HUES48 (cell line): Measurements from ENCODE around the gene SLC39A13.

Experiments
- H3K27ac ChIP-seq: one replicate; pipeline ENCODE4 v1.7.0; 2013; ENCODE audit warnings: low read depth, low read length, inconsistent platforms
- H3K27me3 ChIP-seq: 2 replicates; pipeline ENCODE4 v1.6.1; 2013; ENCODE audit warnings: mild to moderate bottlenecking, low read length; ENCODE audit not compliant: control insufficient read depth, insufficient read depth
- H3K36me3 ChIP-seq: 2 replicates; pipeline ENCODE4 v1.6.1; 2013; ENCODE audit warnings: low read length; ENCODE audit not compliant: control insufficient read depth, insufficient read depth
- H3K4me1 ChIP-seq: 2 replicates; pipeline ENCODE4 v1.6.1; 2013; ENCODE audit warnings: mild to moderate bottlenecking, low read length; ENCODE audit not compliant: control insufficient read depth, insufficient read depth
- H3K4me3 ChIP-seq: 2 replicates; pipeline ENCODE4 v1.5.1; 2013; ENCODE audit warnings: mild to moderate bottlenecking, low read depth, low read length
- H3K9ac ChIP-seq: 2 replicates; pipeline ENCODE4 v1.6.1; 2013; ENCODE audit warnings: mild to moderate bottlenecking, low read depth, low read length, moderate library complexity
- H3K9me3 ChIP-seq: 2 replicates; pipeline ENCODE4 v1.6.1; 2013; ENCODE audit warnings: low read length; ENCODE audit not compliant: control insufficient read depth, insufficient read depth

The SLC39A13 gene

GRCh38 chr11:47406896-47407745, 1.3 kb upstream of the SLC39A13 start:
- Histone ChIP-seq H3K9ac (peak overlapping the region; percentile 77), H3K4me3 (peak overlapping the region; percentile 82), H3K36me3 (no peaks in the 10 kb centered on the region), H3K9me3 (no peaks in the 10 kb centered on the region), H3K27me3 (no peaks in the 10 kb centered on the region), H3K27ac (peak overlapping the region; percentile 95), H3K4me1 (peaks cover 11% of the 10 kb centered on the region)

- no peaks in the 10 kb centered on the region for H3K9me3 ChIP-seq
- peak overlapping the region; percentile 68 for H3K4me3 ChIP-seq
- H3K9ac ChIP-seq = peak overlapping the region; percentile 27
- H3K4me1 ChIP-seq = peaks cover 11% of the 10 kb centered on the region
- no peaks in the 10 kb centered on the region for H3K27me3 ChIP-seq
- peak overlapping the region; percentile 51 for H3K27ac ChIP-seq
- 0 out of 2 replicates have a peak, but pooled peaks cover 5% of the 10 kb centered on the region for H3K36me3 ChIP-seq
Measured at GRCh38 chr11:47408598-47409439, 429 bp downstream of the SLC39A13 start.

- Histone ChIP-seq H3K4me1 (peaks cover 11% of the 10 kb centered on the region), H3K9me3 (no peaks in the 10 kb centered on the region), H3K27me3 (no peaks in the 10 kb centered on the region), H3K4me3 (peak overlapping the region; percentile 68), H3K9ac (peak overlapping the region; percentile 27; the same call in 1 of the 2 replicates), H3K36me3 (peaks cover 14% of the 10 kb centered on the region; the same call in 1 of the 2 replicates), H3K27ac (no peak overlapping the region)
Measured at GRCh38 chr11:47409440-47410369, 1.3 kb downstream of the SLC39A13 start.

- H3K9me3 ChIP-seq = no peaks in the 10 kb centered on the region
- H3K4me1 ChIP-seq = peaks cover 12% of the 10 kb centered on the region
- no peak overlapping the region for H3K9ac ChIP-seq
- no peak overlapping the region for H3K27ac ChIP-seq
- H3K36me3 ChIP-seq = peaks cover 14% of the 10 kb centered on the region; the same call in 1 of the 2 replicates
- no peaks in the 10 kb centered on the region for H3K27me3 ChIP-seq
- H3K4me3 ChIP-seq = no peak overlapping the region
Measured at GRCh38 chr11:47410370-47411264, 2.2 kb downstream of the SLC39A13 start.

- Histone ChIP-seq H3K36me3 (peaks cover 14% of the 10 kb centered on the region; the same call in 1 of the 2 replicates), H3K9ac (no peak overlapping the region), H3K4me3 (no peak overlapping the region), H3K4me1 (peaks cover 12% of the 10 kb centered on the region), H3K9me3 (no peaks in the 10 kb centered on the region), H3K27ac (no peak overlapping the region), H3K27me3 (no peaks in the 10 kb centered on the region)
Measured at GRCh38 chr11:47411884-47412746, 3.7 kb downstream of the SLC39A13 start.

- Histone ChIP-seq H3K36me3 (peaks cover 24% of the 10 kb centered on the region), H3K27ac (no peak overlapping the region), H3K9me3 (no peaks in the 10 kb centered on the region), H3K27me3 (no peaks in the 10 kb centered on the region), H3K9ac (no peak overlapping the region), H3K4me1 (peaks cover 7% of the 10 kb centered on the region; the same call in 1 of the 2 replicates), H3K4me3 (no peak overlapping the region)
Measured at GRCh38 chr11:47413351-47413750, 5.0 kb downstream of the SLC39A13 start.

- H3K27ac ChIP-seq = no peak overlapping the region
- peaks cover 7% of the 10 kb centered on the region; the same call in 1 of the 2 replicates for H3K4me1 ChIP-seq
- no peaks in the 10 kb centered on the region for H3K9me3 ChIP-seq
- peaks cover 32% of the 10 kb centered on the region for H3K36me3 ChIP-seq
- H3K4me3 ChIP-seq = no peak overlapping the region
- no peaks in the 10 kb centered on the region for H3K27me3 ChIP-seq
- H3K9ac ChIP-seq = no peak overlapping the region
Measured at GRCh38 chr11:47413908-47414684, 5.7 kb downstream of the SLC39A13 start.

- Histone ChIP-seq H3K27me3 (no peaks in the 10 kb centered on the region), H3K9me3 (no peaks in the 10 kb centered on the region), H3K36me3 (peaks cover 35% of the 10 kb centered on the region), H3K4me3 (no peak overlapping the region), H3K27ac (no peak overlapping the region), H3K4me1 (peaks cover 7% of the 10 kb centered on the region; the same call in 1 of the 2 replicates), H3K9ac (no peak overlapping the region)
Measured at GRCh38 chr11:47414685-47415070, 6.3 kb downstream of the SLC39A13 start.
